Activated CD4-positive, alpha-beta T cell treated with anti-CD3 and anti-CD28 coated beads, Interleukin-2, Interleukin-6, amounts not matched to agents 100 ng/mL and 50 ng/mL, durations not matched to agents 16 hours and 8 hours (primary cell): ENCODE data around the gene SNX32.

Experiments
- DNase-seq: peaks from one replicate; pipeline ENCODE4 v3.0.0-alpha.2; 2020

The SNX32 gene

DNA sequence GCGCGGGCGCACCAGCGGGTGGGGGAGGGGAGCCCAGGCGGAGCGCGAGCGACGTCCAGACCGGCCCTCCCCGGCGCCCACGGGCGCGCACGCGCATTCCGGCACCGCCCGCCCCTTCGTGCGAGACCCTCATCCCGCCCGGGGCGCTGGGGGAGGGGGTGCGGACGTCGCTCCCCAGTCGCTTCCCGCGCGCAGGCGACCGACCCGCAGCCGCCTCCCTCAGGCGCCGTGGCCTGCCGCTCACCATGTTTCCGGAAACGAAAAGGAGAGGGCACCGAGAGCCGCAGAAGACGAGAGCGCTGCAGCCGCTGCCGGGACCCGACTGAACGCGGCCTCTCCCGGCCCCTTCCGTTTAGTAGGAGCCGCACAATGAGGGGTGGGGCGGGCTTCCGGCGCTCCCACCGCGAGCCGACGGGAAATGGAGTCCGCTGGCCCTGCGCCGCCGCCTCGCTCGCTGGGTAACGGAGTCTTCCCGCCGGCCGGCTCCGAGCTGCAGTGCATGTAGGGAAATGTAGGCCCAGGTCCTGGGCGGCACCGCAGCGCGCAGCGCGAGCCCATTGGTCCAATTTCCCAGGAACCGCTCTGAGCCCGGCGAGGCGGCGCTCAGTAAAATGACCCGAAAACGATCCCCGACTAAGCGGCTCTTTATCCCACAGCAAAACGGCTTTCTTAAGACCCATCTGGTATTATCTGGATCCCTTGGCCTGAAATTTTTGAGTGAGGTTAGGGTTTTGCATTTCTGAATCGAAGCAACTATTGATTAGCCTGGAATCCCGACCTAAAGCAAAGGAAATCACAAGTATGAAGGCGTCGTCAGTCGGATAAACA, 24.3 kb downstream of the SNX32 start, which contains the start of gene CFL1:
TSS of gene CFL1 (minus strand) at position 328 of the 828 bp plus-strand sequence. CDS start at position 247, 81 bp downstream.
- DNase-seq, result peak; percentile 99

DNA sequence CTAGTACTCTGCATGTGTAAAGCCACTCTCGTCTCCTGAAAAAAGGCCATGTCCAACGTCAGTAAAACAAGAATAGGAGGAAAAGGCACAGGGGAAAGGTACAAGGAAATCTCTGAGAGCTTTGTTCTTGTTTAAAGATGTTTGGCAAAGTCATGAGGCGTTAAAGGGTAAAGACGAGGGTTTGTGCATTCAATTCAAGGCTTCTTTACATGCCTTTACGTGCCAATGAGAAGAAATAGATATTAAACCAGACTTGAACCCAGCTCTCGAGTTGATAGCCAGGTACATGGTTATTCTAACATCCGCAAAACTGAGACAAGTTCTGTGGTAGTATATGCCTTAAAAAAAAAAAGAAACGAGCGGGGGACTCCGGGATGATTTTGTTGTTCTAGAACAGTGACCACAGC, 24.9 kb downstream of the SNX32 start:
- DNase-seq, result no peak

DNA sequence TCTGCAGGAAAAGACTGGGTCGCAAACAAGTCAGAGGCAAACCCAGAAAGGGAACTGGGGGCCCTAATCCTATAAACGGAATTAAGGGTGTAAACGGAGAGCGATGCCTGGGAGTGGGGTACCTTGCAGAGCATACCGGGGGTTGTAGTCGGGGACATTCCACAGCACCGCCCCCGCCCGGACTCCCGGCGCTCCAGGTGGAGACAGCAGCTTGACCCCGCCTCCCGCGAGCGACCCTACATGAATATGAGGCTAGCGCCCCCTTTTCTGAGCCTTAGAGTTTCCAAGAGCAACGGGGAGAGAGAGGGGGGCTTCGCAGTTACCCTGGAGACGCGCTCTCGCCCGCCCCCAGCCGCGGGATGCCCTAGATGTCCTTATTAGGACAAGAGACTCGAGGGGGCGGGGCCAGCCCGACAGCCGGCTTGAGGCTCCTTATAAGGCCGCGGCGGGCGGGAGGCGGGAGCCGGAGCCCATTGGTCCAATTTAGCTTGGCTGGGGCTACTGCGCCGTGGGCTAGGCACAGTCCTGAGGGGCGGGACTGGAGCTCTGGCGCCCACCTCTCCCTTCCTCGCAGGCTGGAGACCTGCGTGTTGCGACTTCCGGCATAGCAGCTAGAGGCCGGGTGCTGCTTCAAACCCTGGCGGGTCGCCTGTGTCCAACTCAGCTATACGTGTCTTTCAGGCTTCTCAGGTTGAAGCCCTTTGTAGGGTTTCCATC, 25.5 kb downstream of the SNX32 start:
- DNase-seq, result peak; percentile 99

DNA sequence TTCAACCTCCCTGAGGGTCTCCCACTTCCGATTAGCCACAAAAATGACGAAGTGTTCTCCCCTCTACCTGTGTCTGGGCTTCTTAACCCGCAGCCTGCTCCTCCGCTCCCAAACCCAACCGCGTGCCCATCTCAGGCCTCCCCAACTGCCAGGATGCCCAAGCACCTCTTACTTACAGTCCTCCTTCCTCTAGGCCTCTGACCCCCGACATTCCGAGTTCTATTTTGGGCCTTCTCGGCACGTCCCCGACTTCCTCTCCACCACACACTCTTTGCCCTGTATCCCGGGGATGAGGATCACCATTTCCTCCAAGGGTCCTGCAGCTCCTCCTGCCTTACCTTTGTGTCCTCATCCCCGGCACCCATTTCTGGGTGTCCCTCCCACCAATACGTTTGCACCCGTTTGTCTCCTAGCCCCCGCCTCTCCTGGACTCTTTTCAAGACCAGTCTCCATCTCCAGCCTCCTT, 26.1 kb downstream of the SNX32 start:
- no peak for DNase-seq

DNA sequence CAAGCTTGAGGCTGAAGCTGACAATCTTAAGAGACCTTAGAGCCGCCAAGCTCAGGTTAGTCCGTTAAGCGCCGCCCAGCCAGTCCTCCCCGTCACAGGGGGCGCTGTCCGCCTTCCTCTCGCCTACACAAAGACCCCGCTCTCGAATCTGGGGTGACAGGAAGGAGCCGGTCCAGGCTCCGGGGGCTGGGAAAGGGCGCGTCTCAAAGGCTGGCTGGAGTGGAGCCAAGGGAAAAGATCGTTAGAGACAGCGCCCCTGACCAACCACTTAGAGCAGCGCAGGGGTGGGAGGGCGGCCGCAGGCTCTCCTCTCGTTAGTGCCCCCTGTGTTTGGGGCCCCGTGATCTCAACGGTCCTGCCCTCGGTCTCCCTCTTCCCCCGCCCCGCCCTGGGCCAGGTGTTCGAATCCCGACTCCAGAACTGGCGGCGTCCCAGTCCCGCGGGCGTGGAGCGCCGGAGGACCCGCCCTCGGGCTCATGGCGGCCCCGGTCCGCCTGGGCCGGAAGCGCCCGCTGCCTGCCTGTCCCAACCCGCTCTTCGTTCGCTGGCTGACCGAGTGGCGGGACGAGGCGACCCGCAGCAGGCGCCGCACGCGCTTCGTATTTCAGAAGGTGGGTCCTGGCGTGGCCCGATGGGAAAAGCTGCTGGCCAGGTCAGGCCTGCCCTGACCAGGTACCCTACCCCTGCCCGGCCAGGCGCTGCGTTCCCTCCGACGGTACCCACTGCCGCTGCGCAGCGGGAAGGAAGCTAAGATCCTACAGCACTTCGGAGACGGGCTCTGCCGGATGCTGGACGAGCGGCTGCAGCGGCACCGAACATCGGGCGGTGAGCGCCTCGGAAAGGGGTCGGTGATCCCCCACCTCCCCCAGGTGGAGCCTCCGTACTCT, 26.8 kb downstream of the SNX32 start, which contains the start of gene MUS81:
TSS of gene MUS81 (plus strand) at position 156 of the 887 bp plus-strand sequence. CDS start at position 477, 321 bp downstream.
- DNase-seq, result peak; percentile 97

DNA sequence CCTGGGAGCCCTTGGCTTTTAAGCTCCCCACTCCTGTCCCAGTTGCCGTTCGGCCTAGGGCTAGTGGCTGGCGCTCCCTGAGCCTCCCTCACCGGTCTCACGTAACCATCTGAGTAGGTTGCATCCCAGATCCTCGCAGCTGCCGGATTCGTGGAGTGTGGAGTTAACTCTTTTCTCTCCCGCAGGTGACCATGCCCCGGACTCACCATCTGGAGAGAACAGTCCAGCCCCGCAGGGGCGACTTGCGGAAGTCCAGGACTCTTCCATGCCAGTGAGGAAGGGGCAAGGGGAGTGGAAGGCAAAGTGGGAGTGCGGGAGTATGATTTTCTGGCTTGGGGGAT, 27.4 kb downstream of the SNX32 start:
- DNase-seq, result no peak

DNA sequence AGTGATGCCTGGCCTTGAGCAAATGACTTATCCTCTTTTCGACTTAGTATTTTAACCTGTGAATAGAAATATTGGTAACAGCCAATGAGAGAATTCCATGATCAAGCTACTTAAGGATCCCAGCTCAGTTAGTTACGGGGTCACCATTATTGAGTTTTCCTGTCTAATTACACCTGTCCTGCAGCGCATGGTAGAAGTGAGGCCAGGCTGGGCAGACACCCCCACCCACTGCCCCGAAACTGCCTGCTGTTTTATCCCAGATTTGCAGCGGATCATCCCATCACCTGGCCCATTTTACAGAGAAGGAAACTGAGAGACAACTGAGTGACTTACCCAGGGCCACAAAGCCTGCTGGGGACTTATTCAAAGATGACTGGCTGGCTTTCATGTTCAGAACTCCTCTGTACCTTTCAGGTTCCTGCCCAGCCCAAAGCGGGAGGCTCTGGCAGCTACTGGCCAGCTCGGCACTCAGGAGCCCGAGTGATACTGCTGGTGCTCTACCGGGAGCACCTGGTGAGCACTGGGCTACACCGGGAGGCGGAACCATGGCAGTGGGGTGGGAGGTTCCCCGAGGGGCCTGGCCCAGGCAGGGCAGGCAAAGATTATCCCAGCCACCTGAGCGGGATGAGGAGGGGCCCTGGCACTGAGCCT, 27.9 kb downstream of the SNX32 start:
- DNase-seq, result no peak

DNA sequence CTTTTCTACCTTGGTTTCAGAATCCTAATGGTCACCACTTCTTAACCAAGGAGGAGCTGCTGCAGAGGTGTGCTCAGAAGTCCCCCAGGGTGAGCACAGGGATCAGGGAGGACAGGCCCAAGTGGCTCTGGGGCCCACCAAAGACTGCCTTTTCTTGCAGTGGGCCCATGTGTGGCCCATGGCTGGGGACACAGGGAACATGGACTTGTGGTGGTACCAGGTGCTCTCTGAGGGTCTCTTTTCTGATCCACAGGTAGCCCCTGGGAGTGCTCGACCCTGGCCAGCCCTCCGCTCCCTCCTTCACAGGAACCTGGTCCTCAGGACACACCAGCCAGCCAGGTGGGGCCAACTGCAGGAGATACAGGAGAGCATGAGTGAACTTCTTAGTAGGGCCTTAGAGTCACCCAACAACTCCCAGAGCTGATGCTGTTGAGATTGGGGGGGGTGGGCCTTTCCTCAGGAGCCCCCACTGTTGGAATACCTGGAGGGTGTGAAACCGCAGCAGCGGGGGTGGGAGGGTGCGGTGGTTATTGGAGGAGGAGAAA, 28.5 kb downstream of the SNX32 start:
- no peak for DNase-seq

DNA sequence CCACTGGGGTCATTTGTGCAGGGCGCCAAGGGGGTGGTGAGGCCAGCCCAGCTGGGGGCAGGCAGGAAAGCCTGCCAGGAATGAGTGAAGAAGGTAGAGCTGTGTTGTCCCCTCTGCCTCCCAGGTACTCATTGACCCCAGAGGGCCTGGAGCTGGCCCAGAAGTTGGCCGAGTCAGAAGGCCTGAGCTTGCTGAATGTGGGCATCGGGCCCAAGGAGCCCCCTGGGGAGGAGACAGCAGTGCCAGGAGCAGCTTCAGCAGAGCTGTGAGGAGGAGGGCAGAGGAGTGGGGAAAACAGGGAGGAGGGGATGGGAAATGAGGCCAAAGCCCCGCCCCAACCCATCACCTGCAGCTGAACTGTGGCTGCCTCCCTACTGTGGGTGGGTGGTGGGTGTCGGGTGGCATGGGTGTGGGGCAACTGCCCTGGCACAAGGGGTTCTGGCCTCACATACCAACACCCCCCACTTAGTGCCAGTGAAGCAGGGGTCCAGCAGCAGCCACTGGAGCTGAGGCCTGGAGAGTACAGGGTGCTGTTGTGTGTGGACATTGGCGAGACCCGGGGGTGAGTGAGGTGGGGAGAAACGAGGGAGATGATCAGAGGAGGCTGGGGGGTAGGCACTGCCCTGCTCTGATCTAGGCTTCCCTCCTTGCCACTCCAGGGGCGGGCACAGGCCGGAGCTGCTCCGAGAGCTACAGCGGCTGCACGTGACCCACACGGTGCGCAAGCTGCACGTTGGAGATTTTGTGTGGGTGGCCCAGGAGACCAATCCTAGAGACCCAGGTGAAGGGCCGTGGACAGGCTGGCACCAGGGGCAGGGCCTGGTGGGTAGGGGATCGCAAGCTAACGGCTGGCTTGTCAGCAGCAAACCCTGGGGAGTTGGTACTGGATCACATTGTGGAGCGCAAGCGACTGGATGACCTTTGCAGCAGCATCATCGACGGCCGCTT, 29.5 kb downstream of the SNX32 start:
- DNase-seq, result no peak

DNA sequence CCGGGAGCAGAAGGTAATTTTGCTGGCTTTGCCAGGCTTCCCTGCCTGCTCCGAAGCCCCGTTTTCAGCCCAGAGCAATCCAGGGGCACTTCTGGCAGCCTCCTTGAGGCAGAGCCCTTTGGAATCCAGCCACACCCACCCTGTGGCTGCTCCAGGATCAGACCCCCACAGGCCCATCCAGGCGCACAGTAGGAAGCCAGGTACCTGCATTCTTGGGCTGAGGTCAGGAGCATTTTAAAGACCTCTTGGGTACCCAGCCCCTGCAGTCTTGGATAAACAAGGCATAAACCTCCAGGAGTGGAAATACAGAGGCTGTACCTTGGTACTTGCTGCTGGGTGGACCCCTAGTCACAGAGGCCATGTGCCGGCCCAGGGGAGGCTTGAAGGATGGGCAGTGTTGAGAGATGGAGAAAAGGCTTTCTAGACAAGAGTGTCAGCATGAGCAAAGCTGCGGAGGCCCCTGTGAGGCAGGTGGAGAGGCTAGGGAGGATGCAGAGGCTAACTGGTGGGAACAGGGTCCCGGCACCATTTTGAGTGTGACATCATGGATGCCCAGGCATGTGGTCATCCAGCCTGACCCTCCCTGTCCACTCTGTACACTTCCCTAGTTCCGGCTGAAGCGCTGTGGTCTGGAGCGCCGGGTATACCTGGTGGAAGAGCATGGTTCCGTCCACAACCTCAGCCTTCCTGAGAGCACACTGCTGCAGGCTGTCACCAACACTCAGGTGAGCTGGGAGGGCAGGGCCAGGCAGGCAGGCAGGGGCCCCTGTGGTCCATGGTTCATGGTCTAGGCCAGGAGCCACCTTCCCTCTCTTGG, 30.3 kb downstream of the SNX32 start:
- DNase-seq, result no peak

DNA sequence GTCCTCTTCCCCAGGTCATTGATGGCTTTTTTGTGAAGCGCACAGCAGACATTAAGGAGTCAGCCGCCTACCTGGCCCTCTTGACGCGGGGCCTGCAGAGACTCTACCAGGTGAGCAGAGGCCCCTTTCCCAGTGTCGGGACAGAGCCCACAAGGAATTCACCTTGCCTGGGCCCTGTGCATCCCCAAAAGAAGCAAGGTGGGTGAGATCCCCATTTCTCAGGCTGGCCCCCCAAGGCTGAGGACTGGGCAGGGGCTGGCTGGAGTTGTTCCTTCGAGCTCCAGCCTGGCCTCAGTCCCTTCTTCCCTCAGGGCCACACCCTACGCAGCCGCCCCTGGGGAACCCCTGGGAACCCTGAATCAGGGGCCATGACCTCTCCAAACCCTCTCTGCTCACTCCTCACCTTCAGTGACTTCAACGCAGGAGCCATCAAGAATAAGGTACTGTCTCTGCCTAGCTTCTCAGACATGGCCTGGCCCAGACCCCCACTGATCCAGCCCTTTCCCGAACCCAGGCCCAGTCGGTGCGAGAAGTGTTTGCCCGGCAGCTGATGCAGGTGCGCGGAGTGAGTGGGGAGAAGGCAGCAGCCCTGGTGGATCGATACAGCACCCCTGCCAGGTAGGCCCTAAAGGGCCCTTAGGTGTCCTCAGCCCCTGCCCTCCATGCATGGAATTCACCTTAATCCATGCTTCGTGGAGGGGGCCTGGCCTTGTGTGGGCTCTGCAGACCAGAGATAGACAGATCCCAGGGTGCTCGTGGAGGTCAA, 31.1 kb downstream of the SNX32 start:
- DNase-seq, result no peak

DNA sequence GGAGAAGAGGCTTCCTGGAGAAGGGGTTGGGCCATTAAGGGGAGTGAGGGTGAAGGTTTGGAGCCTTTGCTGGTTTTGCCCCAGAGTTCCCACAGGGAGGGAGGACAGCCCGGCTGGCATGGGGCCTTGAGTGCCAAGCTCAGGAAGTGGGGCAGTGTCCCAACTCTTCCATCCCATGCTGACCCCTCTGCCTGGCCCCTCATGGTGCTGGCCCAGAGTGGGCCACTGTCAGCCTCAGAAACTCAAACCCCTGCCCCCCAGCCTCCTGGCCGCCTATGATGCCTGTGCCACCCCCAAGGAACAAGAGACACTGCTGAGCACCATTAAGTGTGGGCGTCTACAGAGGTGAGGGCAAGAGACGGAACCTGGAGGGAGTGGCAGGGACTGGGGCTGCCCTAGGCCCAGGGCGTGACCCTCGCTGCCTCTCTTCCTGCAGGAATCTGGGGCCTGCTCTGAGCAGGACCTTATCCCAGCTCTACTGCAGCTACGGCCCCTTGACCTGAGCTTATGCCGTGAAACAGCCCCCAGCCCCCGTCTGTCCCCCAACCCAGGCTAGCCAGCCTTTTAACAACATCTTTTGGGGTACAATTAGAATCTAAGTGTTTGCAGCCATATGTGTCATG, 31.9 kb downstream of the SNX32 start:
- DNase-seq, result no peak

DNA sequence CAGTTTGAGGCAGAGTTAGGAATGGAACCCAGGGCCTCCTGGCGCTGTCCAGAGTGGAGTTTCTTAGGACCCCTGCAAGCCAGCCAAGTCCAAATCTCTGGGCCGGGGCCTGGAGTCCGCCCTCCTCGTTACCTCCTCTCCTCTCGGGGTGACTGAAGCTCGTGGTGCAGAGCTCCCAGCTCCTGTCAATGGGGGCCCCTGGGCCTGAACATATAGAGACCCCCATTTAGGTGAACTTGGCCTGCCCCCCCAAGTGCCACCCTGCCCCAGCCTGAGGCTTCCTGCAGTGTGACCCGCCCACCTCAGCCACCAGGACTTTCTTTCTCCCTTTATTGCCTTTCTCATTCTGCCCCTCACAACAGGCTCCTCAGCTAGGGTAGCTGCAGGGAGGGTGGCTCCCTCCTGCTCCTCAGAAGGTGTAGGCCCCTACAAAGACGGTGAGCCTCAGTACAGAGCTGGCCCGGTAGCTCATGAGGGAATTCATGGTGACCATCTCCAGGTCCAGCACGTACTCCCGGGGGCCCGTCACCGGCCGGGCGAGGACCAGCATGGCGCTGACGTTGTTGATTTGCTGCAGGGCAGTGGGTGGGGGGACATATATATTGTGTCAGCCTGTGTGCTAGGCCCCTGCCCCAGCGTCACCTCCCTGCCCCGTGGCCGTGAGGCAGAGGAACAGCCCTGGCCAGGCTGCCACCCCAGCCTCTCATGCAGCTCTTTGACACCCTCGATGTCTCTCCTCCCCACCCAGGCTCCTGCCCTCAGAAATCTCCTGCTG, 32.9 kb downstream of the SNX32 start:
- no peak for DNase-seq

DNA sequence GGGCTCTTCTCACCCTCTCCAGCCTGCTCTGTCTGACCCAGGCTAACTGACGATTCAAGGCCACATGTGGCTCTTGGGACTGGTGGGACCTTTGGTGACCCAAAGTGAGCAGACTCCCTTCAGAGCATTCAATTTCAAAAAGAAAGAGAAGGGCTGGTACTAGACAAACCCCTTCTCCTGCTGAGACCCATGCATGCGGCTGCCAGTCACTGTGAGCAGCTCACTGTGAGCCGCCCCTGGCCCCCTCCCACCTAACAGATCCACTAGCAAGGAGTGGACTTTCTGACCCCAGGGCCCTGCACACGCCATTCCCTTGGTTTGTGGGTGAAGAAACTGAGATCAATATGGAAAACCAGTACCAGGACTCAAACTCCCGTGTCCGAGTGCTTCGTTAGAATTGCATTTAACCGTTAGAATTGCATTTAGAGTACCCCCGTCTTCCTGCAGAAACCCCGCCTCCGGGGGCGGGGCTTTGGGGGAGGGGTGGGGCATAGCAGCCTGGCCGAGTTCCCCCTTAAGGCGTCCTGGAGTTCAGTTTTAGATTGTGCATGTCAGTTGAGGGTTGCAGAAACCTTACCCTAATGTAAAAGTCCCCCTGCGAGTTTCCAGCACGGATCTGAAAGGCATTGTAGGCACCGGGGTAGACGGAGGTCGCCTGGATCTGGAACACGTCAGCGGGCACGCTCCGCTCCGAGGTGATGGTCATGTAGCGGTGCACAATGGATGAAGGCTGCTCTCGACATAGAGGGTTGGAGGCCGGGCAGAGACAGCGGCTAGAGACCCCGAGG, 33.7 kb downstream of the SNX32 start:
- no peak for DNase-seq

DNA sequence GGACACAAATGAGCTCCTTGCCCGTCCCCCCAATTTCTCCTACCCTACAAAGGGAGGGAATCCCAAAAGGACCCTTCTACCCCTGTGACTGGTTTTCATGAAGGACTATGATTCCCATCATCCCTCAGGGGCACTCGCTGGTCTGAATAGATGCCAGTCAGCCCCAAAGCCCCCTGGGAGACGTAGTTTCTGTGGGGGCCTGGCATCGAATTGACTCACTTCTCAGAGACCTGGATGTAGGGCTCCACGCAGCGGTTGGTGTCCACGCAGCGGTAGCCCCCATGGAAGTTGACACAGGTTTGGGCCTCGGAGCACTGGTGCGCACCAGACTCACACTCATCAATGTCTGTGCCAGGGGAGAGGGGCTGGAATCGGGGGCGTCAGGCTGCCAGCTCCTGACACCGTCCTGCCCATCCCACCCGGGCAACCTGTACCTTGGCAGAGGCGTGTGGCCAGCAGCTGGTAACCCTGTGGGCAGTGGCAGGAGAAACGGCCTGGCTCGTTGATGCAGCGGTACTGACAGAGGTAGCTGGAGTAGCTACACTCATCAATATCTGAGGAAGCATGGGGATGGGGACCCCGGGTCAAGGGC, 34.4 kb downstream of the SNX32 start:
- DNase-seq, result no peak

DNA sequence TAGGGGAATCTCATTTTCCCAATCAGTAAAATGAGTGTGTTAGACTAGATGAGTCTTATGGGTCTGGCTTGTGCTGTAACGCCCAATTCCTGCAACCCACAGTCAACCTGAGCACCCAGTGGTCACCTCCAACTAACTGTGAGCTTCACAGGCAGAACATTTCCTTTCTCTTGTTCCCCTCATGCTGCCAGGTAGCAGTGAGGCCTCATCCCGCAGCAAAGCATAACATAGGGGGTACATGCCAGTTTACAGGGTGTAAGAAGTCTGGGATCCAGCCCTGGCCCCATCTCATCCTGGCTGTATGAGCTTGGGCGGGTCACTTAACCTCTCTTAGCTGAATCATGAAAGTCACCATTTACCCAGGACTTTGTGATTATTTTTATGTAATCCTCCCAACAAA, 35.1 kb downstream of the SNX32 start:
- no peak for DNase-seq
